CD4-positive, alpha-beta T cell (primary cell): ENCODE measurements around the gene RPL27A. TPM values are rescaled to one million over a fixed set of nuclear protein-coding genes. Genes with fewer than 3 reads are reported as not detected.

Experiments used
- ATAC-seq: fragments of 200-7000 bp; cut with Tn5 transposase; one replicate; pipeline ENCODE4 v1.10.0; 2022; ENCODE audit warnings: mild to moderate bottlenecking; ENCODE audit not compliant: poor library complexity
- CTCF ChIA-PET: fragments of 350-600 bp; sonication (Branson Sonifier 250); formaldehyde crosslinking; loops from one replicate; lab custom pipeline; 2021; ENCODE audit warnings: antibody characterized with exemption, inconsistent platforms; lab: Charles Lee
- POLR2A ChIA-PET: fragments of 350-600 bp; sonication (Branson Sonifier 250); formaldehyde crosslinking; loops from one replicate; lab custom pipeline; 2021; ENCODE audit warnings: antibody characterized with exemption, inconsistent platforms; lab: Charles Lee
- DNase-seq, 14 experiments: peaks; one replicate each; pipeline ENCODE4 v3.0.0-alpha.2; 2013 to 2020; ENCODE audit warnings: mixed read lengths in 2 of 14
- H3K27ac ChIP-seq, 2 donors: one replicate each; pipeline versions ENCODE4 v1.5.1 to v1.7.0; 2013; ENCODE audit warnings: low read length in 2 of 2, low read depth in 1 of 2, mild to moderate bottlenecking in 1 of 2
- H3K27me3 ChIP-seq, 2 experiments: 1 replicate in 1 of 2; 2 replicates in 1 of 2; pipeline versions ENCODE4 v1.6.1 to v1.7.0; 2013; ENCODE audit warnings: low read length in 2 of 2, control low read depth in 1 of 2, mild to moderate bottlenecking in 1 of 2, moderate library complexity in 1 of 2; ENCODE audit not compliant: insufficient read depth in 2 of 2, control insufficient read depth in 1 of 2
- H3K36me3 ChIP-seq: one replicate; pipeline ENCODE4 v1.6.1; 2013; ENCODE audit warnings: low read length, control low read depth; ENCODE audit not compliant: insufficient read depth
- H3K4me1 ChIP-seq: one replicate; pipeline ENCODE4 v1.6.1; 2013; ENCODE audit warnings: low read length, control low read depth; ENCODE audit not compliant: insufficient read depth
- H3K4me3 ChIP-seq: one replicate; pipeline ENCODE4 v1.5.1; 2013; ENCODE audit warnings: mild to moderate bottlenecking, low read length, moderate library complexity
- H3K9me3 ChIP-seq, 2 experiments: 1 replicate in 1 of 2; 2 replicates in 1 of 2; pipeline versions ENCODE4 v1.6.1 to v1.7.0; 2013; ENCODE audit warnings: low read length in 2 of 2, mild to moderate bottlenecking in 2 of 2, control low read depth in 1 of 2, moderate library complexity in 1 of 2; ENCODE audit not compliant: control insufficient read depth in 1 of 2, insufficient read depth in 1 of 2
- H3K27ac Mint-ChIP-seq: one replicate; pipeline ENCODE4 v1.8.0; 2020; ENCODE audit warnings: mixed read lengths
- H3K27me3 Mint-ChIP-seq: one replicate; pipeline ENCODE4 v1.8.0; 2021; ENCODE audit warnings: mixed read lengths
- H3K36me3 Mint-ChIP-seq: one replicate; pipeline ENCODE4 v1.8.0; 2021; ENCODE audit warnings: low read depth, mixed read lengths
- H3K4me1 Mint-ChIP-seq: one replicate; pipeline ENCODE4 v1.8.0; 2021; ENCODE audit warnings: low read depth, mixed read lengths
- H3K4me3 Mint-ChIP-seq: one replicate; pipeline ENCODE4 v1.8.0; 2020; ENCODE audit warnings: mild to moderate bottlenecking, mixed read lengths
- H3K9me3 Mint-ChIP-seq: one replicate; pipeline ENCODE4 v1.8.0; 2020; ENCODE audit warnings: mixed read lengths
- CTCF ChIP-seq: fragments of 200-600 bp; IDR thresholded peaks from one replicate; pipeline ENCODE4 v1.8.0; 2022; ENCODE audit warnings: antibody characterized with exemption, mild to moderate bottlenecking
- intact Hi-C, 2 experiments: fragments of 100-400 bp; cut with DNase I in 1 of 2; cut with micrococcal nuclease in 1 of 2; formaldehyde crosslinking; loops; one replicate each; pipeline versions ENCODE4 v1.15.1 to v1.9.0; 2023 to 2025; cut with DNase I, micrococcal nuclease
- total RNA-seq, 174 experiments: library from RNA in 2 of 174; stranded (reverse) in 2 of 174; gene quantifications; one replicate each; pipeline ENCODE4 v1.2.3 and lab custom pipeline; 2021 to 2026

RPL27A gene
- total RNA-seq, 2 experiments from 2014 or later: 1,667 to 1,721 TPM

GRCh38 chr11:8720352-8720751, 37.8 kb downstream of the RPL27A start:
- Histone ChIP-seq H3K36me3 (no peaks in the 10 kb centered on the region), H3K4me3 (no peak overlapping the region), H3K27me3 (peaks cover 0 to 2% of the 10 kb centered on the region in 2 experiments), H3K27ac (no peak overlapping the region), H3K4me1 (peaks cover 3% of the 10 kb centered on the region), H3K9me3 (no peaks in the 10 kb centered on the region)
- ATAC-seq (no peak), DNase-seq (no peak)
- Mint-ChIP-seq H3K4me3 (no peak overlapping the region), H3K36me3 (no peaks in the 10 kb centered on the region), H3K27ac (no peak overlapping the region), H3K4me1 (no peaks in the 10 kb centered on the region), H3K9me3 (no peaks in the 10 kb centered on the region), H3K27me3 (no peaks in the 10 kb centered on the region)
- ChIA-PET POLR2A (no interaction called here), CTCF (no interaction called here)
- intact Hi-C loops: no loop called here
- no peak for TF ChIP-seq CTCF

- Mint-ChIP-seq H3K9me3 (no peaks in the 10 kb centered on the region), H3K4me3 (no peak overlapping the region), H3K36me3 (no peaks in the 10 kb centered on the region), H3K4me1 (no peaks in the 10 kb centered on the region), H3K27ac (no peak overlapping the region), H3K27me3 (no peaks in the 10 kb centered on the region)
- no peak for TF ChIP-seq CTCF
- ChIA-PET POLR2A (no interaction called here), CTCF (no interaction called here)
- ATAC-seq (no peak), DNase-seq (no peak)
- peaks cover 3% of the 10 kb centered on the region for H3K4me1 ChIP-seq
- no peaks in the 10 kb centered on the region for H3K36me3 ChIP-seq
- H3K4me3 ChIP-seq: no peak overlapping the region
- H3K27ac ChIP-seq: no peak overlapping the region
- intact Hi-C loops: no loop called here
- H3K9me3 ChIP-seq: no peaks in the 10 kb centered on the region
- peaks cover 0 to 2% of the 10 kb centered on the region in 2 experiments for H3K27me3 ChIP-seq
These were observed 38.4 kb downstream of the RPL27A start for GRCh38 chr11:8720868-8721608.

- DNase-seq: no peak
- Histone ChIP-seq H3K27ac (no peak overlapping the region), H3K9me3 (no peaks in the 10 kb centered on the region), H3K27me3 (peaks cover 0 to 2% of the 10 kb centered on the region in 2 experiments), H3K4me3 (no peak overlapping the region), H3K36me3 (no peaks in the 10 kb centered on the region), H3K4me1 (peaks cover 3% of the 10 kb centered on the region)
- Mint-ChIP-seq H3K27me3 (no peaks in the 10 kb centered on the region), H3K4me3 (no peak overlapping the region), H3K9me3 (no peaks in the 10 kb centered on the region), H3K4me1 (no peaks in the 10 kb centered on the region), H3K27ac (no peak overlapping the region), H3K36me3 (no peaks in the 10 kb centered on the region)
- no peak for TF ChIP-seq CTCF
- CTCF ChIA-PET: interaction anchor here (0.5 kb wide), 1 partner anchor 236 kb away, joined by 4 read pairs; no protein-coding TSS in a partner anchor
- ATAC-seq: no peak
- POLR2A ChIA-PET: no interaction called here
- intact Hi-C loops: no loop called here
These were observed 39.3 kb downstream of the RPL27A start for GRCh38 chr11:8721609-8722500.
